Astrocyte (in vitro differentiated cells and primary cell): ENCODE results near the gene TEX48.

Experiments
- CTCF ChIP-seq: IDR thresholded peaks from 2 replicates; pipeline ENCODE4 v1.5.1; 2011; ENCODE audit warnings: low read depth, mild to moderate bottlenecking, inconsistent platforms, low read length, moderate library complexity; ENCODE audit not compliant: insufficient read depth
- EZH2 ChIP-seq: IDR thresholded peaks from 2 replicates; pipeline ENCODE4 v1.6.1; 2012; ENCODE audit warnings: mild to moderate bottlenecking, low read length, inconsistent platforms; ENCODE audit not compliant: insufficient read depth

GRCh38 chr9:114643896-114644295, 38.1 kb downstream of the TEX48 start:
- TF ChIP-seq CTCF, result no peak
- no peak for TF ChIP-seq EZH2
